Cardiac septum (tissue), 1 donor: ENCODE results near the gene NEK10. TPM values are rescaled to one million over a fixed set of nuclear protein-coding genes. Genes with fewer than 3 reads are reported as not detected.

ENCODE experiments used
- DNase-seq: peaks from one replicate; pipeline ENCODE4 v3.0.0-alpha.2; 2020; ENCODE audit warnings: low spot score
- intact Hi-C: fragments of 100-400 bp; cut with DNase I; formaldehyde crosslinking; loops from one replicate; pipeline ENCODE4 v1.14.0; 2022
- total RNA-seq: library from RNA; stranded (reverse); fragmentation: NEBNext Ultra II Directional; extraction: Animal tissue kit (Norgen Biotek cat#: 25700); gene quantifications from one replicate; pipeline ENCODE4 v1.2.1, GENCODE V29; 2021
- donor health status: DM: no; HTN: no; CAD: no.

The NEK10 gene
- total RNA-seq, 1 donor from 2014 or later, result 3.3 TPM

GRCh38 chr3:27201492-27201891 lies 167.7 kb downstream of the NEK10 start:
- intact Hi-C loops, result no loop called here
- no peak for DNase-seq

GRCh38 chr3:27200721-27201489 lies 168.3 kb downstream of the NEK10 start:
- DNase-seq, result no peak
- intact Hi-C loops, result no loop called here

GRCh38 chr3:27194861-27195483 lies 174.2 kb downstream of the NEK10 start:
- no peak for DNase-seq
- intact Hi-C loops, result no loop called here

GRCh38 chr3:27193056-27193455 lies 176.1 kb downstream of the NEK10 start:
- no peak for DNase-seq
- intact Hi-C loops, result no loop called here

- DNase-seq, result no peak
- intact Hi-C loops, result no loop called here
Observed at GRCh38 chr3:27186013-27186412, 183.2 kb downstream of the NEK10 start.

GRCh38 chr3:27185231-27185989 lies 183.8 kb downstream of the NEK10 start:
- DNase-seq, result no peak
- intact Hi-C loops, result no loop called here

GRCh38 chr3:27184261-27184660 lies 184.9 kb downstream of the NEK10 start:
- no peak for DNase-seq
- intact Hi-C loops, result no loop called here

- intact Hi-C loops, result no loop called here
- DNase-seq, result no peak
Observed at GRCh38 chr3:27176256-27176655, 192.9 kb downstream of the NEK10 start.

- no peak for DNase-seq
- intact Hi-C loops, result no loop called here
Observed at GRCh38 chr3:27174530-27174929, 194.7 kb downstream of the NEK10 start.

- DNase-seq, result no peak
- intact Hi-C loops, result no loop called here
Observed at GRCh38 chr3:27171113-27171512, 198.1 kb downstream of the NEK10 start.

GRCh38 chr3:27166888-27167287 lies 202.3 kb downstream of the NEK10 start:
- DNase-seq, result no peak
- intact Hi-C loops, result no loop called here

GRCh38 chr3:27165321-27165721 lies 203.9 kb downstream of the NEK10 start:
- DNase-seq, result no peak
- intact Hi-C loops, result no loop called here

- intact Hi-C loops, result no loop called here
- DNase-seq, result no peak
Observed at GRCh38 chr3:27160779-27161287, 208.3 kb downstream of the NEK10 start.

- intact Hi-C loops, result no loop called here
- DNase-seq, result no peak
Observed at GRCh38 chr3:27160146-27160545, 209.0 kb downstream of the NEK10 start.

GRCh38 chr3:27147215-27147614 lies 222.0 kb downstream of the NEK10 start:
- no peak for DNase-seq
- intact Hi-C loops, result no loop called here

- DNase-seq, result no peak
- intact Hi-C loops, result no loop called here
Observed at GRCh38 chr3:27146786-27147185, 222.4 kb downstream of the NEK10 start.

- no peak for DNase-seq
- intact Hi-C loops, result no loop called here
Observed at GRCh38 chr3:27145719-27146118, 223.5 kb downstream of the NEK10 start.

GRCh38 chr3:27141668-27142067 lies 227.5 kb downstream of the NEK10 start:
- intact Hi-C loops, result no loop called here

GRCh38 chr3:27138562-27138961 lies 230.6 kb downstream of the NEK10 start:
- intact Hi-C loops, result loop anchor here (5.0 kb wide), 1 partner anchor 114 kb away; no protein-coding TSS in a partner anchor
- DNase-seq, result no peak

More at GRCh38 chr3:27141668-27142067, 227.5 kb downstream of the NEK10 start:
- DNase-seq, result no peak

GRCh38 chr3:27138005-27138404 lies 231.2 kb downstream of the NEK10 start:
- no peak for DNase-seq
- intact Hi-C loops, result loop anchor here (5.0 kb wide), 1 partner anchor 114 kb away; no protein-coding TSS in a partner anchor
